HEK293 (cell line): Measurements from ENCODE around the gene ATRNL1.

Experiments used
- CTCF ChIA-PET: fragments of 350-600 bp; formaldehyde crosslinking; extraction: SDS; loops from one replicate; lab custom pipeline; 2021; ENCODE audit warnings: antibody characterized with exemption; lab: Yijun Ruan, JAX
- POLR2A ChIA-PET: fragments of 300-600 bp; formaldehyde crosslinking; extraction: SDS; loops from one replicate; lab custom pipeline; 2020; ENCODE audit warnings: antibody characterized with exemption, inconsistent platforms; lab: Yijun Ruan, JAX
- H3K27ac ChIP-seq: fragments of 200-500 bp; sonication (Bioruptor generic); 2 replicates; pipeline ENCODE4 v1.5.1; 2014; ENCODE audit warnings: low read depth, low read length, control low read depth, inconsistent platforms; ENCODE audit errors: extremely low read depth
- H3K36me3 ChIP-seq, 2 experiments: fragments of 200-500 bp in 1 of 2; sonication (Bioruptor generic) in 1 of 2; 1 replicate in 1 of 2; 2 replicates in 1 of 2; pipeline ENCODE4 v1.5.1; 2014 to 2017; ENCODE audit warnings: inconsistent platforms in 2 of 2, low read length in 2 of 2; ENCODE audit not compliant: control insufficient read depth in 2 of 2, insufficient read depth in 1 of 2
- H3K4me1 ChIP-seq: fragments of 200-500 bp; sonication (Bioruptor generic); 2 replicates; pipeline ENCODE4 v1.5.1; 2014; ENCODE audit warnings: mild to moderate bottlenecking, low read length, inconsistent platforms; ENCODE audit not compliant: control insufficient read depth, insufficient read depth
- H3K4me3 ChIP-seq: 2 replicates; pipeline ENCODE4 v1.5.1; 2011; ENCODE audit warnings: low read depth, mild to moderate bottlenecking, control low read depth, low read length, moderate library complexity
- H3K9me3 ChIP-seq: fragments of 200-500 bp; sonication (Bioruptor generic); 2 replicates; pipeline ENCODE4 v1.5.1; 2014; ENCODE audit warnings: low read depth, low read length, inconsistent platforms; ENCODE audit not compliant: control insufficient read depth, insufficient read depth
- HOXC10 ChIP-seq: sonication (generic); formaldehyde crosslinking; IDR thresholded peaks from 2 replicates; pipeline ENCODE4 v1.8.1; 2023; ENCODE audit warnings: mild to moderate bottlenecking, missing genetic modification reagents
- IKZF3 ChIP-seq: fragments of 450-650 bp; IDR thresholded peaks from 2 replicates; pipeline ENCODE4 v1.5.0; 2018; ENCODE audit warnings: missing biosample characterization, mild to moderate bottlenecking, missing genetic modification characterization, moderate library complexity
- SCRT1 ChIP-seq: fragments of 450-650 bp; formaldehyde crosslinking; IDR thresholded peaks from 2 replicates; pipeline ENCODE4 v1.5.1; 2016; ENCODE audit warnings: missing biosample characterization, missing genetic modification characterization, borderline replicate concordance
- SCRT2 ChIP-seq: fragments of 450-650 bp; formaldehyde crosslinking; IDR thresholded peaks from 2 replicates; pipeline ENCODE4 v1.5.1; 2016; ENCODE audit warnings: missing biosample characterization, missing genetic modification characterization
- WT1 ChIP-seq: fragments of 450-650 bp; formaldehyde crosslinking; IDR thresholded peaks from 2 replicates; pipeline ENCODE4 v1.5.1; 2016; ENCODE audit warnings: missing biosample characterization, missing genetic modification characterization
- ZBTB10 ChIP-seq: fragments of 450-650 bp; formaldehyde crosslinking; IDR thresholded peaks from 2 replicates; pipeline ENCODE4 v1.5.1; 2016; ENCODE audit warnings: missing biosample characterization, missing genetic modification characterization
- ZBTB49 ChIP-seq: fragments of 450-650 bp; formaldehyde crosslinking; IDR thresholded peaks from 2 replicates; pipeline ENCODE4 v1.5.1; 2016; ENCODE audit warnings: missing biosample characterization, missing genetic modification characterization, low read depth
- ZBTB7A ChIP-seq: fragments of 450-650 bp; formaldehyde crosslinking; IDR thresholded peaks from 2 replicates; pipeline ENCODE4 v1.5.1; 2016; ENCODE audit warnings: low read depth, missing biosample characterization, missing genetic modification characterization
- ZEB2 ChIP-seq: fragments of 450-650 bp; formaldehyde crosslinking; IDR thresholded peaks from 2 replicates; pipeline ENCODE4 v1.5.1; 2016; ENCODE audit warnings: missing biosample characterization, missing genetic modification characterization
- ZNF223 ChIP-seq: fragments of 450-650 bp; formaldehyde crosslinking; IDR thresholded peaks from 2 replicates; pipeline ENCODE4 v1.5.1; 2016; ENCODE audit warnings: missing biosample characterization, missing genetic modification characterization
- ZNF366 ChIP-seq: fragments of 450-650 bp; formaldehyde crosslinking; conservative IDR thresholded peaks from 2 replicates; pipeline ENCODE4 v1.5.1; 2016; ENCODE audit warnings: missing biosample characterization, missing genetic modification characterization
- ZNF510 ChIP-seq: fragments of 450-650 bp; formaldehyde crosslinking; IDR thresholded peaks from 2 replicates; pipeline ENCODE4 v1.5.1; 2018; ENCODE audit warnings: mild to moderate bottlenecking, missing genetic modification characterization, missing biosample characterization; ENCODE audit not compliant: insufficient replicate concordance
- ZNF560 ChIP-seq: fragments of 450-650 bp; formaldehyde crosslinking; IDR thresholded peaks from 2 replicates; pipeline ENCODE4 v1.5.1; 2017; ENCODE audit warnings: missing biosample characterization, missing genetic modification characterization, borderline replicate concordance
- ZNF596 ChIP-seq: fragments of 450-650 bp; IDR thresholded peaks from 2 replicates; pipeline ENCODE4 v1.5.0; 2018; ENCODE audit warnings: missing biosample characterization, mild to moderate bottlenecking, missing genetic modification characterization, moderate library complexity
- ZNF654 ChIP-seq: fragments of 450-650 bp; formaldehyde crosslinking; IDR thresholded peaks from 2 replicates; pipeline ENCODE4 v1.5.1; 2016; ENCODE audit warnings: low read depth, missing biosample characterization, missing genetic modification characterization
- ZNF658 ChIP-seq: fragments of 450-650 bp; formaldehyde crosslinking; IDR thresholded peaks from 2 replicates; pipeline ENCODE4; 2016; ENCODE audit warnings: missing biosample characterization, missing genetic modification characterization
- ZNF664 ChIP-seq: fragments of 450-650 bp; formaldehyde crosslinking; IDR thresholded peaks from 2 replicates; pipeline ENCODE4 v1.5.1; 2016; ENCODE audit warnings: missing biosample characterization, missing genetic modification characterization
- ZNF837 ChIP-seq: fragments of 450-650 bp; formaldehyde crosslinking; IDR thresholded peaks from 2 replicates; pipeline ENCODE4 v1.5.1; 2016; ENCODE audit warnings: missing biosample characterization, missing genetic modification characterization
- ZNF843 ChIP-seq: fragments of 450-650 bp; formaldehyde crosslinking; IDR thresholded peaks from 2 replicates; pipeline ENCODE4 v1.5.1; 2016; ENCODE audit warnings: missing biosample characterization, missing genetic modification characterization
- ZSCAN16 ChIP-seq: fragments of 450-650 bp; formaldehyde crosslinking; IDR thresholded peaks from 2 replicates; pipeline ENCODE4 v1.5.1; 2016; ENCODE audit warnings: missing biosample characterization, missing genetic modification characterization
- ZSCAN18 ChIP-seq: fragments of 450-650 bp; formaldehyde crosslinking; IDR thresholded peaks from 2 replicates; pipeline ENCODE4 v1.5.1; 2016; ENCODE audit warnings: missing biosample characterization, missing genetic modification characterization
- TF ChIP-seq, protein P1 (sequence below): fragments of 450-650 bp; formaldehyde crosslinking; IDR thresholded peaks from 2 replicates; pipeline ENCODE4 v1.5.1; 2016; ENCODE audit warnings: missing biosample characterization, missing genetic modification characterization
- TF ChIP-seq, protein P2 (sequence below): fragments of 450-650 bp; formaldehyde crosslinking; IDR thresholded peaks from 2 replicates; pipeline ENCODE4 v1.5.1; 2016; ENCODE audit warnings: missing biosample characterization, missing genetic modification characterization, low read depth
- TF ChIP-seq, protein P3 (sequence below): fragments of 450-650 bp; formaldehyde crosslinking; IDR thresholded peaks from 2 replicates; pipeline ENCODE4 v1.5.1; 2017; ENCODE audit warnings: missing biosample characterization, missing genetic modification characterization

ATRNL1 gene

DNA sequence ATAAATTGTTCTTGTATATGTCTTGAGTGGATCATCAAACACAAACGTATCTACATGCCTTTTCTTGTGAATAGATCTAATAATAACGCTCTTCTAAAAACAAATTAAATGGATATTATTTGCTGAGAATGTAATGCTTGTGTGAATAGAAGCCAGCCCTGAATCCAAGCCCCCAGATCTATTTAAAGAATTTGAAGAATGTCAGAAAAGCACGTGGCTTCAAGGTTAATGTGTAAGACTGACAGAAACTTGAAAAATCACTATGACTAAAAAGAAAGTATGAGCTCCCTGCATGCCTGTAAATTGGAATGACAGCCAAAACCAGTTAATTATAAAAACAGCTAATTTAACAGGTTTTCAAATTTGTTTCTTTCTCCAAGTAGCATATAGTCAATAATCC lies 43.2 kb upstream of the ATRNL1 start:
- Histone ChIP-seq H3K27ac (no peak overlapping the region), H3K4me3 (no peak overlapping the region), H3K4me1 (no peaks in the 10 kb centered on the region), H3K9me3 (no peaks in the 10 kb centered on the region), H3K36me3 (no peaks in the 10 kb centered on the region)
- POLR2A ChIA-PET: no interaction called here
- CTCF ChIA-PET: interaction anchor here (1.2 kb wide), 1 partner anchor 171 kb away, joined by 4 read pairs; no protein-coding TSS in a partner anchor
- TF ChIP-seq ZNF596 (tag by site-specific recombination) (no peak), ZBTB10 (tag by site-specific recombination) (no peak), ZNF837 (no peak), ZSCAN16 (tag by site-specific recombination) (no peak), ZNF664 (tag by site-specific recombination) (no peak), ZNF560 (tag by site-specific recombination) (no peak), ZNF223 (no peak), ZNF658 (tag by site-specific recombination) (no peak), ZBTB7A (tag by site-specific recombination) (no peak), HOXC10 (CRISPR knock-in tag) (no peak), SCRT2 (tag by site-specific recombination) (no peak), ZNF510 (tag by site-specific recombination) (no peak), WT1 (tag by site-specific recombination) (no peak), ZNF654 (tag by site-specific recombination) (no peak), ZSCAN18 (tag by site-specific recombination) (no peak), ZNF843 (tag by site-specific recombination) (no peak)
- TF ChIP-seq, protein P1, sequence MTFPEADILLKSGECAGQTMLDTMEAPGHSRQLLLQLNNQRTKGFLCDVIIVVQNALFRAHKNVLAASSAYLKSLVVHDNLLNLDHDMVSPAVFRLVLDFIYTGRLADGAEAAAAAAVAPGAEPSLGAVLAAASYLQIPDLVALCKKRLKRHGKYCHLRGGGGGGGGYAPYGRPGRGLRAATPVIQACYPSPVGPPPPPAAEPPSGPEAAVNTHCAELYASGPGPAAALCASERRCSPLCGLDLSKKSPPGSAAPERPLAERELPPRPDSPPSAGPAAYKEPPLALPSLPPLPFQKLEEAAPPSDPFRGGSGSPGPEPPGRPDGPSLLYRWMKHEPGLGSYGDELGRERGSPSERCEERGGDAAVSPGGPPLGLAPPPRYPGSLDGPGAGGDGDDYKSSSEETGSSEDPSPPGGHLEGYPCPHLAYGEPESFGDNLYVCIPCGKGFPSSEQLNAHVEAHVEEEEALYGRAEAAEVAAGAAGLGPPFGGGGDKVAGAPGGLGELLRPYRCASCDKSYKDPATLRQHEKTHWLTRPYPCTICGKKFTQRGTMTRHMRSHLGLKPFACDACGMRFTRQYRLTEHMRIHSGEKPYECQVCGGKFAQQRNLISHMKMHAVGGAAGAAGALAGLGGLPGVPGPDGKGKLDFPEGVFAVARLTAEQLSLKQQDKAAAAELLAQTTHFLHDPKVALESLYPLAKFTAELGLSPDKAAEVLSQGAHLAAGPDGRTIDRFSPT: no peak

DNA sequence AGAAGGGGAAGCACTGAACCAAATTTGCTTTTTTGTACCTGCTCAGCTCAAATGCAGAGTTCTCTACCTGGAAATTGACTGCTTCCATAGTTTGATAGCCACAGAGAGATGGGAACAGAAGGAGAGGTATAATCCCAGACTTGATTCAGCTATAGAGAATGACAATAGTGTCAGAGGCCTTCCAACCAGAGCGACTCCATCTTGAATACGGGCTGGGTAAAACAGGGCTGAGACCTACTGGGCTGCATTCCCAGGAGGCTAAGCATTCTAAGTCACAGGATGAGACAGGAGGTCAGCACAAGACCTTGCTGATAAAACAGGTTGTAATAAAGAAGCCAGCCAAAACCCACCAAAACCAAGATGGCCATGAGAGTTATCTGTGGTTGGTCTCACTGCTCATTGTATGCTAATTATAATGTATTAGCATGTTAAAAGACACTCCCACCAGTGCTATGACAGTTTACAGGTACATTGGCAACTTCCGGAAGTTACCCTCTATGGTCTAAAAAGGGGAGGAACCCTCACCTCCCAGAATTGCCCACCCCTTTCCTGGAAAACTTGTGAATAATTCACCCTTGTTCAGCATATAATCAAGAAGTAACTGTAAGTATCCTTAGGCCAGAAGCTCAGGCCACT lies 42.7 kb upstream of the ATRNL1 start:
- Histone ChIP-seq H3K9me3 (no peaks in the 10 kb centered on the region), H3K4me3 (no peak overlapping the region), H3K36me3 (no peaks in the 10 kb centered on the region), H3K4me1 (no peaks in the 10 kb centered on the region), H3K27ac (no peak overlapping the region)
- POLR2A ChIA-PET: no interaction called here
- CTCF ChIA-PET: no interaction called here
- TF ChIP-seq ZNF366: no peak
- no peak for TF ChIP-seq ZEB2 (tag by site-specific recombination)
- TF ChIP-seq, protein P2, sequence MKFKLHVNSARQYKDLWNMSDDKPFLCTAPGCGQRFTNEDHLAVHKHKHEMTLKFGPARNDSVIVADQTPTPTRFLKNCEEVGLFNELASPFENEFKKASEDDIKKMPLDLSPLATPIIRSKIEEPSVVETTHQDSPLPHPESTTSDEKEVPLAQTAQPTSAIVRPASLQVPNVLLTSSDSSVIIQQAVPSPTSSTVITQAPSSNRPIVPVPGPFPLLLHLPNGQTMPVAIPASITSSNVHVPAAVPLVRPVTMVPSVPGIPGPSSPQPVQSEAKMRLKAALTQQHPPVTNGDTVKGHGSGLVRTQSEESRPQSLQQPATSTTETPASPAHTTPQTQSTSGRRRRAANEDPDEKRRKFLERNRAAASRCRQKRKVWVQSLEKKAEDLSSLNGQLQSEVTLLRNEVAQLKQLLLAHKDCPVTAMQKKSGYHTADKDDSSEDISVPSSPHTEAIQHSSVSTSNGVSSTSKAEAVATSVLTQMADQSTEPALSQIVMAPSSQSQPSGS: no peak
- no peak for TF ChIP-seq IKZF3
- no peak for TF ChIP-seq ZBTB49 (tag by site-specific recombination)
- TF ChIP-seq SCRT1 (tag by site-specific recombination): no peak
- TF ChIP-seq, protein P3, sequence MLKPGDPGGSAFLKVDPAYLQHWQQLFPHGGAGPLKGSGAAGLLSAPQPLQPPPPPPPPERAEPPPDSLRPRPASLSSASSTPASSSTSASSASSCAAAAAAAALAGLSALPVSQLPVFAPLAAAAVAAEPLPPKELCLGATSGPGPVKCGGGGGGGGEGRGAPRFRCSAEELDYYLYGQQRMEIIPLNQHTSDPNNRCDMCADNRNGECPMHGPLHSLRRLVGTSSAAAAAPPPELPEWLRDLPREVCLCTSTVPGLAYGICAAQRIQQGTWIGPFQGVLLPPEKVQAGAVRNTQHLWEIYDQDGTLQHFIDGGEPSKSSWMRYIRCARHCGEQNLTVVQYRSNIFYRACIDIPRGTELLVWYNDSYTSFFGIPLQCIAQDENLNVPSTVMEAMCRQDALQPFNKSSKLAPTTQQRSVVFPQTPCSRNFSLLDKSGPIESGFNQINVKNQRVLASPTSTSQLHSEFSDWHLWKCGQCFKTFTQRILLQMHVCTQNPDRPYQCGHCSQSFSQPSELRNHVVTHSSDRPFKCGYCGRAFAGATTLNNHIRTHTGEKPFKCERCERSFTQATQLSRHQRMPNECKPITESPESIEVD (tag by site-specific recombination): no peak
